ENCODE data around the gene GPRC5C. TPM values are rescaled to one million over a fixed set of nuclear protein-coding genes. Genes with fewer than 3 reads are reported as not detected.

Gene GPRC5C
- total and polyA plus RNA-seq, 2 of the 8 experiments (the other 6 are each of a cell fraction or from before 2014, with no cell fraction given): 18.3 to 55.8 TPM

DNA sequence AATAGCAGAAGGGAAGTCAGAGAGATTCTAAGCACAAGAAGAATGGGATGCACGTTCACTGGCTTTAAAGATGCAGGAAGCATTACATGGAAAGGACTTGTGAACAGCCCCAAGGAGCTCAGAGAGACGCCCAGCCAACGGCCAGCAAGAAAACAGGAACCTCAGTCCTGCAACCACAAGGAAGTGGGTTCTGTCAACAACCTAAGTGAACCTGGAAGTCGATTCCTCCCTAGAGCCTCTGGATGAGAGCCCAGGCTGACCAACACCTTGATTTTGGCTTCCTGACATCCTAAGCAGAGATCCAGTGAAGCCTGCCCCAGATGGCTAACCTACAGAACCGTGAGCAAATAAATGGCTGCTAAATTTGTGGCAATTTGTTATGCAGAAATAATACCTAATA, 40.1 kb upstream of the GPRC5C start:
- H4K91ac ChIP-seq (replicated peaks; ENCODE audit: insufficient read length, low read length): no peak overlapping the region
- H3K9me3 ChIP-seq (ENCODE audit: insufficient read depth in 2 of 2, low read depth in 1 of 2, low read length in 1 of 2): no peaks in the 10 kb centered on the region
- H3K23ac ChIP-seq (ENCODE audit: insufficient read length): no peak overlapping the region
- H3K18ac ChIP-seq (ENCODE audit: extremely low read depth, low read length): no peak overlapping the region
- H3K9ac ChIP-seq (replicated peaks in 1 of 4; ENCODE audit: extremely low read depth in 1 of 4, low read depth in 3 of 4, low read length in 3 of 4): no peak overlapping the region
- ChIA-PET POLR2A (ENCODE audit: partially characterized antibody) (no interaction called here), CTCF (ENCODE audit: partially characterized antibody) (interaction anchor here (0.8 to 7.2 kb wide), 7 partner anchors 9 to 66 kb away, joined by 3 to 57 read pairs (median 6); no protein-coding TSS in a partner anchor)
- H3K4me1 ChIP-seq (replicated peaks in 1 of 4; ENCODE audit: control insufficient read depth in 3 of 4, insufficient read depth in 4 of 4, low read length in 3 of 4): peaks cover 5 to 19% (median 11%) of the 10 kb centered on the region in 4 experiments
- H3K14ac ChIP-seq (ENCODE audit: insufficient read length): no peak overlapping the region
- H2AFZ ChIP-seq (ENCODE audit: low read length): no peak overlapping the region
- H3K27ac ChIP-seq (ENCODE audit: low read depth, low read length): no peak overlapping the region
- H3K23me2 ChIP-seq (ENCODE audit: low read depth, low read length): no peaks in the 10 kb centered on the region
- no peaks in the 10 kb centered on the region for H4K20me1 ChIP-seq (replicated peaks in 1 of 2; ENCODE audit: control insufficient read depth in 1 of 2, insufficient read depth in 2 of 2, low read length in 2 of 2)
- H3K56ac ChIP-seq (replicated peaks; ENCODE audit: insufficient read length, low read depth, low read length): no peak overlapping the region
- H3K4me2 ChIP-seq (ENCODE audit: insufficient read depth in 1 of 2, low read depth in 2 of 2, low read length in 2 of 2): no peak overlapping the region
- no peak for DNase-seq (ENCODE audit: low read depth in 1 of 2, low spot score in 2 of 2)
- TF ChIP-seq CTBP2 (IDR thresholded peaks at IDR 0.05; ENCODE audit: borderline replicate concordance, insufficient read depth, insufficient read length, low read length): no peak
- no peak for TF ChIP-seq BACH1 (IDR thresholded peaks at IDR 0.05; ENCODE audit: low read length)
- no peak for TF ChIP-seq NANOG (IDR thresholded peaks at IDR 0.05; ENCODE audit: insufficient read depth, low read depth, low read length, poor library complexity, severe bottlenecking)
- TF ChIP-seq NRF1 (IDR thresholded peaks at IDR 0.05; ENCODE audit: low read depth, low read length): no peak
- TF ChIP-seq EGR1 (IDR thresholded peaks at IDR 0.05; ENCODE audit: borderline replicate concordance, low read depth, low read length): no peak
- TF ChIP-seq PHF8 (conservative IDR thresholded peaks at IDR 0.05; ENCODE audit: low read depth, low read length): no peak
- TF ChIP-seq CREB1 (IDR thresholded peaks at IDR 0.05): no peak
- no peak for TF ChIP-seq JUN (IDR thresholded peaks at IDR 0.05; ENCODE audit: low read depth, low read length)
- no peak for TF ChIP-seq YY1 (IDR thresholded peaks at IDR 0.05; ENCODE audit: low read depth, low read length)
- TF ChIP-seq KDM5A (IDR thresholded peaks at IDR 0.05; ENCODE audit: low read length): no peak
- FAIRE-seq: no peak
- no peaks in the 10 kb centered on the region; a peak in 1 of 7 replicates for H3K27me3 ChIP-seq (replicated peaks in 1 of 4; ENCODE audit: control insufficient read depth in 3 of 4, extremely low read depth in 1 of 4, insufficient read depth in 3 of 4, low read length in 3 of 4)
- H2BK15ac ChIP-seq (ENCODE audit: low read length): 0 out of 2 replicates have a peak overlapping the region, but pooled peaks have one; percentile 75
- H4K8ac ChIP-seq (ENCODE audit: extremely low read depth, insufficient read depth, low read length): no peak overlapping the region
- no peak overlapping the region for H2AK5ac ChIP-seq (ENCODE audit: low read depth, low read length)
- H2BK12ac ChIP-seq (ENCODE audit: low read depth, low read length): no peak overlapping the region
- no peak overlapping the region for H2BK20ac ChIP-seq (ENCODE audit: low read length)
- H2BK5ac ChIP-seq (ENCODE audit: low read depth, low read length): no peak overlapping the region
- no peaks in the 10 kb centered on the region for H3K79me1 ChIP-seq (ENCODE audit: low read depth, low read length)
- no peak overlapping the region for H3K4ac ChIP-seq (replicated peaks; ENCODE audit: insufficient read length, low read depth, low read length)
- H4K5ac ChIP-seq (ENCODE audit: insufficient read length, low read depth, low read length): no peak overlapping the region
- H3K4me3 ChIP-seq (ENCODE audit: extremely low read depth in 1 of 4, insufficient read depth in 2 of 4, low read depth in 3 of 4, low read length in 4 of 4): no peak overlapping the region
- H2BK120ac ChIP-seq (replicated peaks; ENCODE audit: low read depth, low read length): no peak overlapping the region
- H3K36me3 ChIP-seq (ENCODE audit: control insufficient read depth in 2 of 4, insufficient read depth in 4 of 4, low read length in 3 of 4): no peaks in the 10 kb centered on the region
- 85% methylated on average over 5 of the region's 5 CpGs; no CpG with 5 or more reads in 1 of the 2 experiments for WGBS, 2 experiments (ENCODE audit: extremely low coverage in 1 of 2, insufficient coverage in 1 of 2, insufficient read length in 1 of 2, insufficient replicate concordance in 2 of 2, low coverage in 1 of 2, low lambda C conversion rate in 2 of 2, missing lambda C conversion rate in 1 of 2)
- no peaks in the 10 kb centered on the region for H3K79me2 ChIP-seq (ENCODE audit: control insufficient read depth in 1 of 2, insufficient read depth in 2 of 2, low read length in 2 of 2)
